WTC11 (cell line): Measurements from ENCODE around the gene KCTD2. TPM values are rescaled to one million over a fixed set of nuclear protein-coding genes. Genes with fewer than 3 reads are reported as not detected.

Source experiments
- CBFB ChIP-seq: sonication (generic); formaldehyde crosslinking; IDR thresholded peaks from 2 replicates; pipeline ENCODE4 v1.8.1; 2022; ENCODE audit warnings: mild to moderate bottlenecking, low read depth, missing genetic modification reagents
- EMX1 ChIP-seq: fragments of 250-450 bp; sonication (Bioruptor Pico); IDR thresholded peaks from 2 replicates; pipeline ENCODE4 v1.8.0; 2021; ENCODE audit warnings: mild to moderate bottlenecking
- ESRRA ChIP-seq: sonication (generic); formaldehyde crosslinking; IDR thresholded peaks from 2 replicates; pipeline ENCODE4 v1.8.1; 2022; ENCODE audit warnings: mild to moderate bottlenecking, missing genetic modification reagents, borderline replicate concordance
- FOXK1 ChIP-seq: sonication (generic); formaldehyde crosslinking; IDR thresholded peaks from 2 replicates; pipeline ENCODE4 v1.8.0; 2022; ENCODE audit warnings: mild to moderate bottlenecking, moderate library complexity, missing genetic modification reagents
- FOXP1 ChIP-seq: sonication (generic); formaldehyde crosslinking; IDR thresholded peaks from 2 replicates; pipeline ENCODE4 v1.8.0; 2022; ENCODE audit warnings: missing genetic modification reagents, mild to moderate bottlenecking, moderate library complexity, borderline replicate concordance
- GABPB1 ChIP-seq: sonication (generic); formaldehyde crosslinking; IDR thresholded peaks from 2 replicates; pipeline ENCODE4 v1.8.1; 2023; ENCODE audit warnings: mild to moderate bottlenecking, missing genetic modification reagents
- IRF2 ChIP-seq: sonication (generic); formaldehyde crosslinking; IDR thresholded peaks from 2 replicates; pipeline ENCODE4 v1.8.0; 2022; ENCODE audit warnings: low read depth, missing genetic modification reagents, borderline replicate concordance
- KAT7 ChIP-seq: sonication (generic); formaldehyde crosslinking; IDR thresholded peaks from 2 replicates; pipeline ENCODE4 v1.8.1; 2023; ENCODE audit warnings: missing genetic modification reagents, mild to moderate bottlenecking, borderline replicate concordance
- SMAD3 ChIP-seq: sonication (generic); formaldehyde crosslinking; IDR thresholded peaks from 2 replicates; pipeline ENCODE4 v1.8.0; 2022; ENCODE audit warnings: missing genetic modification reagents, mild to moderate bottlenecking, borderline replicate concordance
- TEAD1 ChIP-seq: sonication (generic); formaldehyde crosslinking; IDR thresholded peaks from 2 replicates; pipeline ENCODE4 v1.8.0; 2022; ENCODE audit warnings: mild to moderate bottlenecking, missing genetic modification reagents
- ZNF219 ChIP-seq: sonication (generic); formaldehyde crosslinking; IDR thresholded peaks from 2 replicates; pipeline ENCODE4 v1.8.0; 2023; ENCODE audit warnings: missing genetic modification reagents, mild to moderate bottlenecking, borderline replicate concordance
- ZNF232 ChIP-seq: sonication (generic); formaldehyde crosslinking; IDR thresholded peaks from 2 replicates; pipeline ENCODE4 v1.8.0; 2022; ENCODE audit warnings: mild to moderate bottlenecking, missing genetic modification reagents
- total RNA-seq: library from RNA; stranded (reverse); gene quantifications from 3 replicates; pipeline ENCODE4 v1.2.3, GENCODE V29; 2021
- TF ChIP-seq, protein P1 (sequence below): sonication (generic); formaldehyde crosslinking; IDR thresholded peaks from 2 replicates; pipeline ENCODE4 v1.8.1; 2023; ENCODE audit warnings: mild to moderate bottlenecking, missing genetic modification reagents
- TF ChIP-seq, protein P2 (sequence below): fragments of 200-600 bp; IDR thresholded peaks from 2 replicates; pipeline ENCODE4 v1.8.0; 2022; ENCODE audit warnings: antibody characterized with exemption
- TF ChIP-seq, protein P3 (sequence below): sonication (generic); formaldehyde crosslinking; IDR thresholded peaks from 2 replicates; pipeline ENCODE4 v1.8.0; 2022; ENCODE audit warnings: mild to moderate bottlenecking, missing genetic modification reagents
- TF ChIP-seq, protein P4 (sequence below): sonication (generic); formaldehyde crosslinking; IDR thresholded peaks from 2 replicates; pipeline ENCODE4 v1.8.0; 2022; ENCODE audit warnings: missing genetic modification reagents
- TF ChIP-seq, protein P5 (sequence below): sonication (generic); formaldehyde crosslinking; IDR thresholded peaks from 2 replicates; pipeline ENCODE4 v1.8.1; 2022; ENCODE audit warnings: low read depth, mild to moderate bottlenecking, moderate library complexity, missing genetic modification reagents, borderline replicate concordance
- TF ChIP-seq, protein P6 (sequence below): sonication (generic); formaldehyde crosslinking; IDR thresholded peaks from 2 replicates; pipeline ENCODE4 v1.8.0; 2023; ENCODE audit warnings: mild to moderate bottlenecking, missing genetic modification reagents

The KCTD2 gene
- total RNA-seq, 1 experiment from 2014 or later = 31.3 TPM

DNA sequence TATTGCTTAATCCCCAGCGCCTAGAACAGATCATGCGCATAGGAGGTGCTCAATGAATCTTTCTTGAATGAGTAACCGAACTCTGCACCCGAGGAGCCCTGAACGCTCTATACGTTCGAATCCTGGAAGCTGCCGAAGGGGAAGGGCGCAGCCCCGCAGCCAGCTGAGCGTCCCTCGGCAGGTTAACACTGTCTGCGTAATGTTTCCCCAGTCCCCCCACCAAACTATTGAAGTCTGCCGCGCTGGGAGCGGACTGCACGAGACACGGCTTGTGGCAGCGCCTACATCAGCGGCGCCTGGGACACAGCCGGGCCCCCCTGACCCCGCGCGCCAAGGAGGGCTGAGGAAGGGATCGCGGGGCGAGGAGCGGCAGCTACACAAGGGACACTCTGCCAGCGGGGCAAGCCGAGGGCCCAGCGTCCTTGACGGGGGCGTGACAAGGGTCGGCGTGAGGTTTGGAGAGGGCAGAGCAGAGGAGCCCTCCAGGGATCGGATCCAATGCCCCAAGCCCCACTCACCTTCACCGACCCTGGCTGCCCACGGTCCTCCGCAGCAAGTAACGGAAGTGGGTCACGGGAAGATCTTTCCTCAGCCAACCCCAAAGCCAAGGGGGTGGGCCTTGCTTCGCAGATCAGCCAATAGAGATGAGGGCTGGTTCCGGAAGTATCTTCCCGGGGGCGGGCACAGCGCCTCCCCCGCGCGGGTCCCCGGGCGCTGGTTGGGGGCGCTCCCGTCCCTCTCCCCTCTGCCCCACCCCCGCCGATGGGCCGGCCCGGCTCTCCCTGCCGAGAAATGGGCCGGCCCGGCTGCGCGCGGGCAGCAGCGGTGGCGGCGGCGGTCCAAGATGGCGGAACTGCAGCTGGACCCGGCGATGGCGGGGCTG, at the start of gene KCTD2, which contains the start of gene ATP5PD (continued):
- peak; percentile 86 for TF ChIP-seq SMAD3 (CRISPR knock-in tag)
- TF ChIP-seq, protein P1, sequence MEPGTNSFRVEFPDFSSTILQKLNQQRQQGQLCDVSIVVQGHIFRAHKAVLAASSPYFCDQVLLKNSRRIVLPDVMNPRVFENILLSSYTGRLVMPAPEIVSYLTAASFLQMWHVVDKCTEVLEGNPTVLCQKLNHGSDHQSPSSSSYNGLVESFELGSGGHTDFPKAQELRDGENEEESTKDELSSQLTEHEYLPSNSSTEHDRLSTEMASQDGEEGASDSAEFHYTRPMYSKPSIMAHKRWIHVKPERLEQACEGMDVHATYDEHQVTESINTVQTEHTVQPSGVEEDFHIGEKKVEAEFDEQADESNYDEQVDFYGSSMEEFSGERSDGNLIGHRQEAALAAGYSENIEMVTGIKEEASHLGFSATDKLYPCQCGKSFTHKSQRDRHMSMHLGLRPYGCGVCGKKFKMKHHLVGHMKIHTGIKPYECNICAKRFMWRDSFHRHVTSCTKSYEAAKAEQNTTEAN = 0 out of 2 replicates have a peak, but pooled peaks have one; percentile 13
- TF ChIP-seq EMX1 (CRISPR knock-in tag) = no peak
- peak; percentile 68 for TF ChIP-seq GABPB1 (CRISPR knock-in tag)
- TF ChIP-seq KAT7 (CRISPR knock-in tag) = peak; percentile 14; the same call in 1 of the 2 replicates
- TF ChIP-seq, protein P2, sequence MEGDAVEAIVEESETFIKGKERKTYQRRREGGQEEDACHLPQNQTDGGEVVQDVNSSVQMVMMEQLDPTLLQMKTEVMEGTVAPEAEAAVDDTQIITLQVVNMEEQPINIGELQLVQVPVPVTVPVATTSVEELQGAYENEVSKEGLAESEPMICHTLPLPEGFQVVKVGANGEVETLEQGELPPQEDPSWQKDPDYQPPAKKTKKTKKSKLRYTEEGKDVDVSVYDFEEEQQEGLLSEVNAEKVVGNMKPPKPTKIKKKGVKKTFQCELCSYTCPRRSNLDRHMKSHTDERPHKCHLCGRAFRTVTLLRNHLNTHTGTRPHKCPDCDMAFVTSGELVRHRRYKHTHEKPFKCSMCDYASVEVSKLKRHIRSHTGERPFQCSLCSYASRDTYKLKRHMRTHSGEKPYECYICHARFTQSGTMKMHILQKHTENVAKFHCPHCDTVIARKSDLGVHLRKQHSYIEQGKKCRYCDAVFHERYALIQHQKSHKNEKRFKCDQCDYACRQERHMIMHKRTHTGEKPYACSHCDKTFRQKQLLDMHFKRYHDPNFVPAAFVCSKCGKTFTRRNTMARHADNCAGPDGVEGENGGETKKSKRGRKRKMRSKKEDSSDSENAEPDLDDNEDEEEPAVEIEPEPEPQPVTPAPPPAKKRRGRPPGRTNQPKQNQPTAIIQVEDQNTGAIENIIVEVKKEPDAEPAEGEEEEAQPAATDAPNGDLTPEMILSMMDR = no peak
- TF ChIP-seq TEAD1 (CRISPR knock-in tag) = peak; percentile 78; the same call in 1 of the 2 replicates
- TF ChIP-seq ZNF232 (CRISPR knock-in tag) = peak; percentile 94
- peak; percentile 74 for TF ChIP-seq FOXK1 (CRISPR knock-in tag)
- TF ChIP-seq ZNF219 (CRISPR knock-in tag) = peak; percentile 54; the same call in 1 of the 2 replicates
- TF ChIP-seq, protein P3, sequence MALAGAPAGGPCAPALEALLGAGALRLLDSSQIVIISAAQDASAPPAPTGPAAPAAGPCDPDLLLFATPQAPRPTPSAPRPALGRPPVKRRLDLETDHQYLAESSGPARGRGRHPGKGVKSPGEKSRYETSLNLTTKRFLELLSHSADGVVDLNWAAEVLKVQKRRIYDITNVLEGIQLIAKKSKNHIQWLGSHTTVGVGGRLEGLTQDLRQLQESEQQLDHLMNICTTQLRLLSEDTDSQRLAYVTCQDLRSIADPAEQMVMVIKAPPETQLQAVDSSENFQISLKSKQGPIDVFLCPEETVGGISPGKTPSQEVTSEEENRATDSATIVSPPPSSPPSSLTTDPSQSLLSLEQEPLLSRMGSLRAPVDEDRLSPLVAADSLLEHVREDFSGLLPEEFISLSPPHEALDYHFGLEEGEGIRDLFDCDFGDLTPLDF (CRISPR knock-in tag) = peak; percentile 90
- no peak; the same call in 1 of the 2 replicates for TF ChIP-seq IRF2 (CRISPR knock-in tag)
- TF ChIP-seq, protein P4, sequence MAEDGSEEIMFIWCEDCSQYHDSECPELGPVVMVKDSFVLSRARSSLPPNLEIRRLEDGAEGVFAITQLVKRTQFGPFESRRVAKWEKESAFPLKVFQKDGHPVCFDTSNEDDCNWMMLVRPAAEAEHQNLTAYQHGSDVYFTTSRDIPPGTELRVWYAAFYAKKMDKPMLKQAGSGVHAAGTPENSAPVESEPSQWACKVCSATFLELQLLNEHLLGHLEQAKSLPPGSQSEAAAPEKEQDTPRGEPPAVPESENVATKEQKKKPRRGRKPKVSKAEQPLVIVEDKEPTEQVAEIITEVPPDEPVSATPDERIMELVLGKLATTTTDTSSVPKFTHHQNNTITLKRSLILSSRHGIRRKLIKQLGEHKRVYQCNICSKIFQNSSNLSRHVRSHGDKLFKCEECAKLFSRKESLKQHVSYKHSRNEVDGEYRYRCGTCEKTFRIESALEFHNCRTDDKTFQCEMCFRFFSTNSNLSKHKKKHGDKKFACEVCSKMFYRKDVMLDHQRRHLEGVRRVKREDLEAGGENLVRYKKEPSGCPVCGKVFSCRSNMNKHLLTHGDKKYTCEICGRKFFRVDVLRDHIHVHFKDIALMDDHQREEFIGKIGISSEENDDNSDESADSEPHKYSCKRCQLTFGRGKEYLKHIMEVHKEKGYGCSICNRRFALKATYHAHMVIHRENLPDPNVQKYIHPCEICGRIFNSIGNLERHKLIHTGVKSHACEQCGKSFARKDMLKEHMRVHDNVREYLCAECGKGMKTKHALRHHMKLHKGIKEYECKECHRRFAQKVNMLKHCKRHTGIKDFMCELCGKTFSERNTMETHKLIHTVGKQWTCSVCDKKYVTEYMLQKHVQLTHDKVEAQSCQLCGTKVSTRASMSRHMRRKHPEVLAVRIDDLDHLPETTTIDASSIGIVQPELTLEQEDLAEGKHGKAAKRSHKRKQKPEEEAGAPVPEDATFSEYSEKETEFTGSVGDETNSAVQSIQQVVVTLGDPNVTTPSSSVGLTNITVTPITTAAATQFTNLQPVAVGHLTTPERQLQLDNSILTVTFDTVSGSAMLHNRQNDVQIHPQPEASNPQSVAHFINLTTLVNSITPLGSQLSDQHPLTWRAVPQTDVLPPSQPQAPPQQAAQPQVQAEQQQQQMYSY (CRISPR knock-in tag) = no peak
- TF ChIP-seq, protein P5, sequence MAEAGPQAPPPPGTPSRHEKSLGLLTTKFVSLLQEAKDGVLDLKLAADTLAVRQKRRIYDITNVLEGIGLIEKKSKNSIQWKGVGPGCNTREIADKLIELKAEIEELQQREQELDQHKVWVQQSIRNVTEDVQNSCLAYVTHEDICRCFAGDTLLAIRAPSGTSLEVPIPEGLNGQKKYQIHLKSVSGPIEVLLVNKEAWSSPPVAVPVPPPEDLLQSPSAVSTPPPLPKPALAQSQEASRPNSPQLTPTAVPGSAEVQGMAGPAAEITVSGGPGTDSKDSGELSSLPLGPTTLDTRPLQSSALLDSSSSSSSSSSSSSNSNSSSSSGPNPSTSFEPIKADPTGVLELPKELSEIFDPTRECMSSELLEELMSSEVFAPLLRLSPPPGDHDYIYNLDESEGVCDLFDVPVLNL = no peak; the same call in 1 of the 2 replicates
- TF ChIP-seq, protein P6, sequence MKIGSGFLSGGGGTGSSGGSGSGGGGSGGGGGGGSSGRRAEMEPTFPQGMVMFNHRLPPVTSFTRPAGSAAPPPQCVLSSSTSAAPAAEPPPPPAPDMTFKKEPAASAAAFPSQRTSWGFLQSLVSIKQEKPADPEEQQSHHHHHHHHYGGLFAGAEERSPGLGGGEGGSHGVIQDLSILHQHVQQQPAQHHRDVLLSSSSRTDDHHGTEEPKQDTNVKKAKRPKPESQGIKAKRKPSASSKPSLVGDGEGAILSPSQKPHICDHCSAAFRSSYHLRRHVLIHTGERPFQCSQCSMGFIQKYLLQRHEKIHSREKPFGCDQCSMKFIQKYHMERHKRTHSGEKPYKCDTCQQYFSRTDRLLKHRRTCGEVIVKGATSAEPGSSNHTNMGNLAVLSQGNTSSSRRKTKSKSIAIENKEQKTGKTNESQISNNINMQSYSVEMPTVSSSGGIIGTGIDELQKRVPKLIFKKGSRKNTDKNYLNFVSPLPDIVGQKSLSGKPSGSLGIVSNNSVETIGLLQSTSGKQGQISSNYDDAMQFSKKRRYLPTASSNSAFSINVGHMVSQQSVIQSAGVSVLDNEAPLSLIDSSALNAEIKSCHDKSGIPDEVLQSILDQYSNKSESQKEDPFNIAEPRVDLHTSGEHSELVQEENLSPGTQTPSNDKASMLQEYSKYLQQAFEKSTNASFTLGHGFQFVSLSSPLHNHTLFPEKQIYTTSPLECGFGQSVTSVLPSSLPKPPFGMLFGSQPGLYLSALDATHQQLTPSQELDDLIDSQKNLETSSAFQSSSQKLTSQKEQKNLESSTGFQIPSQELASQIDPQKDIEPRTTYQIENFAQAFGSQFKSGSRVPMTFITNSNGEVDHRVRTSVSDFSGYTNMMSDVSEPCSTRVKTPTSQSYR = peak; percentile 86; the same call in 1 of the 2 replicates
- TF ChIP-seq FOXP1 (CRISPR knock-in tag) = peak; percentile 84; the same call in 1 of the 2 replicates
- TF ChIP-seq CBFB (CRISPR knock-in tag) = peak; percentile 66; the same call in 1 of the 2 replicates
- TF ChIP-seq ESRRA (CRISPR knock-in tag) = no peak
